T-helper 1 cell treated with Interleukin-12 subunit alpha and Interleukin-12 subunit beta and Interleukin-4 antibody, amounts not matched to agents 30 μg/mL and 1 μg/mL, for 36 hours (primary cell): ENCODE results near the gene PRSS35.
"Not testable (repeated sequence)": the region's sequence is repeated elsewhere in the genome, so short reads cannot be mapped to it uniquely, and the experiment has no call there.

Source experiments
- H3K27ac Mint-ChIP-seq: one replicate; pipeline ENCODE4 v1.8.0; 2021; ENCODE audit warnings: mild to moderate bottlenecking, mixed read lengths
- H3K27me3 Mint-ChIP-seq: one replicate; pipeline ENCODE4 v1.8.0; 2021; ENCODE audit warnings: low read depth, mixed read lengths
- H3K36me3 Mint-ChIP-seq: one replicate; pipeline ENCODE4 v1.8.0; 2021; ENCODE audit warnings: low read depth, mixed read lengths
- H3K4me1 Mint-ChIP-seq: one replicate; pipeline ENCODE4 v1.8.0; 2021; ENCODE audit warnings: low read depth, mixed read lengths
- H3K4me3 Mint-ChIP-seq: one replicate; pipeline ENCODE4 v1.8.0; 2021; ENCODE audit warnings: mild to moderate bottlenecking, moderate library complexity, mixed read lengths
- H3K9me3 Mint-ChIP-seq: one replicate; pipeline ENCODE4 v1.8.0; 2021; ENCODE audit warnings: mixed read lengths

The PRSS35 gene, protein sequence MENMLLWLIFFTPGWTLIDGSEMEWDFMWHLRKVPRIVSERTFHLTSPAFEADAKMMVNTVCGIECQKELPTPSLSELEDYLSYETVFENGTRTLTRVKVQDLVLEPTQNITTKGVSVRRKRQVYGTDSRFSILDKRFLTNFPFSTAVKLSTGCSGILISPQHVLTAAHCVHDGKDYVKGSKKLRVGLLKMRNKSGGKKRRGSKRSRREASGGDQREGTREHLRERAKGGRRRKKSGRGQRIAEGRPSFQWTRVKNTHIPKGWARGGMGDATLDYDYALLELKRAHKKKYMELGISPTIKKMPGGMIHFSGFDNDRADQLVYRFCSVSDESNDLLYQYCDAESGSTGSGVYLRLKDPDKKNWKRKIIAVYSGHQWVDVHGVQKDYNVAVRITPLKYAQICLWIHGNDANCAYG

DNA sequence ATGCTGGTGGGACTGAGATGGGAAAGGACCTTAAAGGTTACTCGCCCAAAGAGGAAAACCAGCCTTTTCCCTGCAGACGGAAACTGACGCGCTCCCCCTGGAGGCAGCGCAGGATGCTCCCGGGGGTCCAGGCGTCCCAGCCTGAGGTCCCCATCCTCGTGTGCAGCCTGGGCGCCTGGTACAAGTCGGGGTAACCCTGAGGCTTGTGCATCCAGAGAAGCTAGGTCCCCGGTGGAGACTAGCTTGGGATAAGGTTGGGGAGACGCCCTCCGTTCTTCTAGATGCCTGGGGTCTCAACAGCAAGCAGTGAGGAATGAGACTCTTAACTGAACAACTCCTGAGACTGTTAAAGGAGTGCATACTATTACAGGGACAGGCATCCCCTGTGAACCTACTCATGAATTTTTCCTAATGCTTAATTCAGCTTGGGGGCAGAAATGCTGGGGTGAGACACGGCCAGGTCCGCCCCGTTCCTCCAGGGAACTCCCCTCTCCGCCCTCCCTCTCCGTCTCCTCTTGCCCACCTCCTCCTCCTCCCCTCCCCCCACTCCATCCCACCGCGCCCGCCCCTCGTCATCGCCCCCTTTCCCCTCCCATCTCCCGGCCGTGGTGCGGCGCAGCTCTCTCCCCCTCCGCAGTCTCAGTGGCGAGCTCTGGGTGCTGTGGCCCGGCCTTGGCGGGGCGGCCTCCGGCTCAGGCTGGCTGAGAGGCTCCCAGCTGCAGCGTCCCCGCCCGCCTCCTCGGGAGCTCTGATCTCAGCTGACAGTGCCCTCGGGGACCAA, at the start of gene PRSS35:
Gene PRSS35 (plus strand): TSS at position 634 of the 781 bp plus-strand sequence. CDS start 10,908 bp downstream, outside the sequence.
- Mint-ChIP-seq H3K27ac (no peak within 1 kb of the TSS), H3K27me3 (peaks cover 36% of the 10 kb centered on the region), H3K36me3 (no peaks in the 10 kb centered on the region), H3K4me3 (no peak within 1 kb of the TSS), H3K4me1 (no peaks in the 10 kb centered on the region), H3K9me3 (no peaks in the 10 kb centered on the region)

DNA sequence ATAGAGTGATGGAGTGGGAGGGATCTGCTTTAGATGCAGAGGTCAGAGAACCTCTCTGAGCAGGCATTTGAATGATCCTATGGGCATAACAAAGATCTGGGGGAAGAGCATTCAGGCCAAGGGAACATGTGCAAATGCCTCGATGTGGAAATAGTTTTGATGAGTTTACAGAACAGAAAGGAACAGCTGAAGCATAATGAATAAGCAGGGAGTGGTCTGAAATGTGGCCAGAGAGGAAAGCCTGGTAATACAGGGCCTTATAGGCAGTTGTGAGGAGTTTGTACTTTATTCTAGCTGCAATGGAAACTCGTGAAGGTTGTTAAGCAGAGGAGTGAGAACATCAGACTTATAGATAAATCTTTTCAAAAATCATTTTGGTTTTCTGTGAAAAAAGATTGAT, 48.4 kb upstream of the PRSS35 start:
- Mint-ChIP-seq H3K36me3 (no peaks in the 10 kb centered on the region), H3K4me1 (peaks cover 2% of the 10 kb centered on the region), H3K9me3 (no peaks in the 10 kb centered on the region), H3K4me3 (no peak overlapping the region), H3K27ac (no peak overlapping the region), H3K27me3 (no peaks in the 10 kb centered on the region)

DNA sequence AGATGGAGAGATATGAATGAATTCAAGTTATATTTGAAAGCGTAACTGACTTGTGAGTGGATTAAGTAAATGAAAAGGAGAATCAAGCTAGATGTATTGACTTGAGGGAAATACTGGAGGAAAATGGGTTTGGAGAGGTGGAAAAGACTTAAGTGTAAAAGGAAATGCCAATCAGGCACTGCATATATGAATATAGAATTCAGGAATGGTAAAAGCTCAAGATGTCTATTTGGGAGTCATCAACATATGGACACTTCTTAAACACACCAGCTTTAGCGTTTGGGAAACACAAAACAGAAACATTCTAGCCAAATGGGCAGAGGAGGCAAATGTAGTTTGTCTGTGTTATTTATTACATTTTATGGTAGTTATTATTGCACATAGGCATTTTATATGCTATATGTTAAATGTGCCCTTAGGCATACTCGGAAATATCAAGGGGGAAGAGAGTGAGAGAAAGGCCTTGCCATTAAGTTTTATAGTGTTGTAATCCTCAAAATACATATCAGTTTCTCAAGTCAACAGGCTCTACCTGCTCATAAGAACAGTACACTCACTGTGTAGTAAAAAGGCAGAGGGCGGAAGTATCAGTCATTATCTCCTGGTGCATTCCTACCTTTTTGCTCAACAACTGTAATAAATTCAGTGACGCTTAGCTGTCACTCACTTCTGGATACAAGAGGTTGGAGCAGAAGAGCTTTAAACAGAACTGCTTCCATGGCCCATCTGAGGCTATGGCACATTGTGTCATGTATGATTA, 47.8 kb upstream of the PRSS35 start:
- Mint-ChIP-seq H3K9me3 (no peaks in the 10 kb centered on the region), H3K36me3 (no peaks in the 10 kb centered on the region), H3K27me3 (no peaks in the 10 kb centered on the region), H3K27ac (no peak overlapping the region), H3K4me1 (peaks cover 2% of the 10 kb centered on the region), H3K4me3 (no peak overlapping the region)

DNA sequence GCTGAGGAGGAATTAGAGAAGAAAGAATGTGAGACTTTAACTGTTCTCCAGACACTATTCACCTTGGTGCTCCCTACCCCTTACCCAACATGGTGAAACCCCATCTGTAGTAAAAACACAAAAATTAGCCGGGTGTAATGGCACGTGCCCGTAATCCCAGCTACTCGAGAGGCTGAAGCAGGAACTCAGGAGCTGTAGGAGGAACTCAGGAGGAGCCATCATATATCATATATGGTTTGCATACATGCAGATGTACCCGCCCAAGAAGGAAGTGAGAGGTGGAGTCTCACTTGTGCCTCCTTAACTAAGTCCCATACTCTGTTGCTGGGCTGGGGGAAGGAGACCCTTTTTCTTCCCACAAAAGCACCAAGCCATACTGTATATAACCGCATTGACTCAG, 46.0 kb upstream of the PRSS35 start:
- no peaks in the 10 kb centered on the region for H3K4me1 Mint-ChIP-seq
- no peaks in the 10 kb centered on the region for H3K9me3 Mint-ChIP-seq
- H3K27me3 Mint-ChIP-seq = no peaks in the 10 kb centered on the region
- H3K27ac Mint-ChIP-seq = no peak overlapping the region
- H3K4me3 Mint-ChIP-seq = no peak overlapping the region
- no peaks in the 10 kb centered on the region for H3K36me3 Mint-ChIP-seq

DNA sequence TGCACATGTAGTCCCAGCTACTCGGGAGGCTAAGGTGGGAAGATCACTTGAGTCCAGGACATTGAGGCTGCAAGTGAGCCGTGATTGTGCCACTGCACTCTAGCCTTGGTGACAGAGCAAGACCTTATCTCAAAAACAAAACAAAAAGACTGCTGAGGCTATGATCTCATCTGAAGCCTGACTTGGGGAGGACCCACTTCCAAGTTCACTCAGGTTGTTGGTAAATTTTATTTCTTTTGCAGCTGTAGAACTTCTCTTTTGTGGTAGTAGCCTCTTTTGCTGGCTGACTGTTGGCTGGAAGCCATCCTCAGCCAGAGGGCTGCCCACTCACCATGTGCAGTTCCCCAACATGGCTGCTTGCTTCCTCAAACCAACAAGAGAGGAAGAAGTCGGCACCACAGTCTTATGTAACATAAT, 44.7 kb upstream of the PRSS35 start:
- Mint-ChIP-seq H3K27me3 (no peaks in the 10 kb centered on the region), H3K4me1 (no peaks in the 10 kb centered on the region), H3K36me3 (no peaks in the 10 kb centered on the region), H3K4me3 (no peak overlapping the region), H3K9me3 (no peaks in the 10 kb centered on the region), H3K27ac (no peak overlapping the region)

DNA sequence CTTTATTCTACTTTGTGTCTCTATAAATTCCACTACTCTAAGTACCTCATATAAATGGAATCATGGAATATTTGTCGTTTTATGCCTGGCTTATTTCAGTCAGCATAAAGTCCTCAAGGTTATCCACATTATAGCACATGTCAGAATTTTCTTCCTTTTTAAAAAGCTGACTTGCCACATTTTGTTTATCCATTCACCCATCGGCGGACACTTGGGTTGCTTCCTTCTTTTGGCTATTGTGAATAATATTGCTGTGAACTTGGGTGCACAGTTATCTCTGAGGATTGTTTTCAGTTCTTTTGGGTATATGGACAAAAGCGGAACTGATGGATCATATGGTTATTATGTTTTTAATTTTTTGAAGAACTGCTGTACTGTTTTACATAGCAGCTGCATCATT, 42.3 kb upstream of the PRSS35 start:
- no peaks in the 10 kb centered on the region for H3K27me3 Mint-ChIP-seq
- no peaks in the 10 kb centered on the region for H3K36me3 Mint-ChIP-seq
- H3K4me3 Mint-ChIP-seq = no peak overlapping the region
- no peaks in the 10 kb centered on the region for H3K9me3 Mint-ChIP-seq
- H3K4me1 Mint-ChIP-seq = no peaks in the 10 kb centered on the region
- H3K27ac Mint-ChIP-seq = no peak overlapping the region

DNA sequence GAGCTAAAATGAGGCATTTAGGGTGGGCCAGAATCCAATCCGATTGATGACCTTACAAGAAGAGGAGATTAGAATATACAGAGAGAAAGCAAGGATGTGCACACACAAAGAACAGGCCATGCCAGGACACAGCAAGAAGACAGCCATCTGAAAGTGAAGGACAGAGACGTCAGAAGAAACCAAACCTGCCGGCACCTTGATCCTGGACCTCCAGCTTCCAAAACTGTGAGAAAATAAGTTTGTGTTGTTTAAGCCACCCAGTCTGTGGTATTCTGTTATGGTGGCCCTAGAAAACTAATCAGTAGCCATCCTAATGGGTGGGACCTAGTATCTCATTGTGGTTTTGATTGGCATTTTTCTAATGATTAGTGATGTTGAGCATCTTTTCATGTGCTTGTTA, 41.7 kb upstream of the PRSS35 start:
- H3K9me3 Mint-ChIP-seq = no peaks in the 10 kb centered on the region
- H3K36me3 Mint-ChIP-seq = no peaks in the 10 kb centered on the region
- no peak overlapping the region for H3K4me3 Mint-ChIP-seq
- H3K4me1 Mint-ChIP-seq = no peaks in the 10 kb centered on the region
- no peaks in the 10 kb centered on the region for H3K27me3 Mint-ChIP-seq
- no peak overlapping the region for H3K27ac Mint-ChIP-seq

DNA sequence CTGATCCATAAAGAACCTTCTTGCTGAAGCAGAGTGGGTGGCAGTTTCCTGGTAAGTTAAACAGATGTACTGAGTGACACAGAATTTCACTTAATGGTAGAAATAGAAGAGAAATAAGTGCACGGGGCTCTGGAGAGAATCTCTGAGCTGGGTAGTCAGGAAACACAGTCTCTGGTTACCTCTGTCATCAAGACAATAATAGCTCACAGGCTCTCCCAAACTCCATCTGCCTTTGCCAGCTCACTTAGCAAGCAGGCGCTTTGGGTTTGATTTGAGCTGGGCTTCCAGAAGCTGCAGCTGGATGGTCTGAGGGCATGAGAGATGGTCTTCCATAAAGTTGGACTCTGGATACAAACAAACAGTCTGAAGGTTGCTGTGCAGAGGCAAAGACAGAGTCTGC, 39.6 kb upstream of the PRSS35 start:
- Mint-ChIP-seq H3K27ac (no peak overlapping the region), H3K9me3 (no peaks in the 10 kb centered on the region), H3K27me3 (no peaks in the 10 kb centered on the region), H3K36me3 (no peaks in the 10 kb centered on the region), H3K4me3 (no peak overlapping the region), H3K4me1 (no peaks in the 10 kb centered on the region)

DNA sequence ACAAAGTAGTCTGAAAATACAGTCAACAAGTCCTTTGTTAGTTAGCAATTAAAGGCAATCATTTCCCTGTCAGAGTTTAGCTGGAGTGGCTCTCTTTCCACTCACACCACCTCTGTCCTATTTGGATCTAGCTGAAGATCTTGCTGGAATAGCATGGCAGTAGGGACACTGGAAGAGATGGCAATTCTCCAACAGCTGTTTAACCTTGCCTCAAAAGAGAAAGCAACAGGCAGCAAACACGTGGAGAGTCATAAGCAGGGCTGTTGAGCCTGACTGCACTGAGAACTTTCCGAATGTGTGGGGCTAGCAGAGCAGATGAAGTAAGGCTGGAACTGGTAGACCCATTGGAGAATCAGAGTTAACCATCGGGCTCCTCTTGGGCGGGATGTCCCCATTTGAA, 38.0 kb upstream of the PRSS35 start:
- no peaks in the 10 kb centered on the region for H3K9me3 Mint-ChIP-seq
- H3K4me3 Mint-ChIP-seq = no peak overlapping the region
- no peaks in the 10 kb centered on the region for H3K27me3 Mint-ChIP-seq

DNA sequence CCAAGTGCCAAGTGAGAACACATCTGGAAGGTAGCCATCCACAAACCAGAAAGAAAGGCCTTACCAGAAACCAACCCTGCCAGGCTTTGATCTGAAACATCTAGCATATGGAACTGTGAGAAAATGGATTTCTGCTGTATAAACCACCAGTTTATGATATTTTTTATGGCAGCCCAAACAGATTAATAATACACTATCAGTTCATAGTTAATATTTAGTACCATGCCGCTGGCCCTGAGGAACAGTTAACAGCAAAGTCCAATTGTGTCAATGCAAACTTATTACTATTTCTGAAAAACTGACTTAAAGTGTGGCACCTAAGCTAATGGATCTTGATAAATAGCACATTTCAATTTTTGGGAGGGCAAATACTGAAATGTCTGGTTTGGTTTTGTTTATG, 35.4 kb upstream of the PRSS35 start:
- Mint-ChIP-seq H3K27ac (no peak overlapping the region), H3K4me3 (no peak overlapping the region), H3K9me3 (no peaks in the 10 kb centered on the region), H3K4me1 (no peaks in the 10 kb centered on the region), H3K27me3 (no peaks in the 10 kb centered on the region), H3K36me3 (no peaks in the 10 kb centered on the region)

More for the DNA sequence above, 38.0 kb upstream of the PRSS35 start:
- H3K27ac Mint-ChIP-seq = no peak overlapping the region
- H3K36me3 Mint-ChIP-seq = no peaks in the 10 kb centered on the region
- no peaks in the 10 kb centered on the region for H3K4me1 Mint-ChIP-seq

DNA sequence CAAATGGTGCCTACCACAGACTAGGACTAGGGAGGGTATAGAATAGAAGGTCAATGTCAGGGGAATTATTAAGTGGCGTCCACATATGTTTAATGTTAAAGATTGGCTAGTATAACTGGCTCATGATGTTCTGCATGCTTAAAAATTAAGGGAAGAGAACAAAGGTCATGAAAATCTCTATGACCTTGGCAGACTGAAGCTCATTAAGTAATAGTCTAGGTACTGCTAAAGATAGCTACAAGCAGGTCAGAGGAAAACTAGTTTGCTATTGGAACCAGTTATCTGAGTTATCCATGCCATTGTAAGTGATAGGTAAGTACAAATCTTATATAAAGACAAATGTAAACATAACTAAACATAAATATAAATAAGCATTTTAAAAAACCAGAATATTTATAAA, 32.9 kb upstream of the PRSS35 start:
- no peak overlapping the region for H3K27ac Mint-ChIP-seq
- H3K27me3 Mint-ChIP-seq = no peaks in the 10 kb centered on the region
- no peaks in the 10 kb centered on the region for H3K4me1 Mint-ChIP-seq
- no peak overlapping the region for H3K4me3 Mint-ChIP-seq
- H3K9me3 Mint-ChIP-seq = no peaks in the 10 kb centered on the region
- H3K36me3 Mint-ChIP-seq = no peaks in the 10 kb centered on the region

DNA sequence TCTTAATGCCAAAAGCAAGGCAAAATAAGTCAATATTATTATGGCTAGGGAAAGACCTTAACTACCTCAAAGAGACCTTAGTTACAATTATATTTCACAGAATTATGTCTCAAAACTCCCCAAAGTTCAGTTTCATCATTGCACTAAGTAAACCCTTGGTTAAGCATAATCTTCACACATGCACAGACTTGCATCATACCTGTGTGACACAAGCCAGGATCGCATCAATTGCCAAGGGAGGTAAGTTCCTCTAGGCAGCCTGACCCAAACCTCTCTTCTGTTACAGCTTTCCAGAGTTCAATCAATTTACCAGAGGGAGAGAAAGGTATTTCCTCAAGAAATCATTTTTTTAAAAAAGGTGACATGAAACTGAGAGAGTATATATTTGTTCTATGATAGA, 31.9 kb upstream of the PRSS35 start:
- Mint-ChIP-seq H3K27ac (no peak overlapping the region), H3K9me3 (no peaks in the 10 kb centered on the region), H3K4me1 (no peaks in the 10 kb centered on the region), H3K27me3 (no peaks in the 10 kb centered on the region), H3K4me3 (no peak overlapping the region), H3K36me3 (no peaks in the 10 kb centered on the region)

DNA sequence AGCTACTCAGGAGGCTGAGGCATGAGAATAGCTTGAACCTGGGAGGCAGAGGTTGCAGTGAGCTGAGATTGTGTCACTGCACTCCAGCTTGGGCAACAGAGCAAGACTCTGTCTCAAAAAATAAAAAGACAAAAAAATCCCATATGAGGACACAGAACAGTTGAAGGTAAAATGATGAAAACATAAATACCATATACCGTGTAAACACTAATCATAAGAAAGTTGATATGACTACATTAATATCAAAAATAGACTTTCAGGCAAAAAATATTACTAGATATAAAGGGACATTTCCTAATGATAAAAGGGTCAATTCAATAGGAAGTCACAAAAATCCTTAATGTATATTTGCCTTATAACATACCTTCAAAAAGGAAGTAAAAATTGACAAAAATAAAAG, 30.4 kb upstream of the PRSS35 start:
- H3K36me3 Mint-ChIP-seq, H3K9me3 Mint-ChIP-seq, H3K4me3 Mint-ChIP-seq, H3K27me3 Mint-ChIP-seq, H3K4me1 Mint-ChIP-seq, H3K27ac Mint-ChIP-seq: not testable (repeated sequence)

DNA sequence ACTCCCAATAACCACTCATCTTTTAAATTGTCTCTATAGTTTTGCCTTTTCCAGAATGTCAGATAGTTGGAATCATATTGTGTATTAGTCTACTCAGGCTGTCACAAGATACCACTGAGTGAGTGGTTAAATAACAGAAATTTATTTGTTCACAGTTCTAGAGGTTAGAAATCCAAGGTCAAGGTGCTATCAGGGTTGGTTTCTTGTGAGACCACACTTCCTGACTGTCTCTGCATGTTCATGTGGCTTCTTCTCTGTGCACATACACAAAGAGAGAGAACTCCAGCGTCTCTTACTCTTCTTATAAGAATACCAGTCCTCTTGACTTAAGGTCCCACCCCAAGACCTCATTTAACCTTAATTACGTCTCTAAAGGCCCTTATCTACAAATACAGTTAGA, 23.9 kb upstream of the PRSS35 start:
- no peak overlapping the region for H3K4me3 Mint-ChIP-seq
- no peaks in the 10 kb centered on the region for H3K4me1 Mint-ChIP-seq
- H3K9me3 Mint-ChIP-seq = no peaks in the 10 kb centered on the region
- no peaks in the 10 kb centered on the region for H3K27me3 Mint-ChIP-seq
- H3K27ac Mint-ChIP-seq = no peak overlapping the region
- H3K36me3 Mint-ChIP-seq = no peaks in the 10 kb centered on the region

DNA sequence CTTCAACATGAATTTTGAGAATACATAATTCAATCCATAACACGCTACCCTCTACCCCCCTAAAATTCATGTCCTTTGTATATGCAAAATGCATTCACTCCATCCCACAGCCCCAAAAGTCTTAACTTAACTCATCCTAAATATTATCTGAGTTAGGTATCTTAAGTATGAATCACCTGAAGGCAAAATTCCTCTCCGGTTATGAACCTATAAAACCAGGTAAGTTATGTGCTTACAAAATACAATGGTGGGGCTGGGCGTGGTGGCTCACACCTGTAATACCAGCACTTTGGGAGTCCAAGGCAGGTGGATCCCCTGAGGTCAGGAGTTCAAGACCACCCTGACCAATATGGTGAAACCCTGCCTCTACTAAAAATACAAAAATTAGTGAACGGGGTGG, 23.5 kb upstream of the PRSS35 start:
- H3K27ac Mint-ChIP-seq = no peak overlapping the region
- H3K4me1 Mint-ChIP-seq = no peaks in the 10 kb centered on the region
- H3K27me3 Mint-ChIP-seq = no peaks in the 10 kb centered on the region
- no peaks in the 10 kb centered on the region for H3K36me3 Mint-ChIP-seq
- H3K9me3 Mint-ChIP-seq = no peaks in the 10 kb centered on the region
- no peak overlapping the region for H3K4me3 Mint-ChIP-seq
